Ascending aorta (tissue), 2 donors: ENCODE data around the gene ENOPH1. TPM values are rescaled to one million over a fixed set of nuclear protein-coding genes. Genes with fewer than 3 reads are reported as not detected.
"Not testable (repeated sequence)": the region's sequence is repeated elsewhere in the genome, so short reads cannot be mapped to it uniquely, and the experiment has no call there.

ENCODE experiments used
- DNase-seq, 2 donors: peaks; one replicate each; pipeline ENCODE4 v3.0.0-alpha.2; 2019; ENCODE audit warnings: low spot score in 2 of 2
- H3K27ac ChIP-seq, 2 donors: fragments of 200-600 bp; sonication (generic); one replicate each; pipeline ENCODE4 v1.5.1; 2016 to 2017; ENCODE audit warnings: mild to moderate bottlenecking in 1 of 2
- H3K27me3 ChIP-seq: fragments of 200-600 bp; sonication (generic); one replicate; pipeline ENCODE4 v1.5.1; 2017
- H3K36me3 ChIP-seq, 2 donors: fragments of 200-600 bp; sonication (generic); one replicate each; pipeline ENCODE4 v1.5.1; 2016
- H3K4me1 ChIP-seq, 2 donors: fragments of 200-600 bp; sonication (generic); one replicate each; pipeline ENCODE4 v1.5.1; 2016 to 2017; ENCODE audit warnings: mild to moderate bottlenecking in 1 of 2
- H3K4me3 ChIP-seq, 2 donors: fragments of 200-600 bp; sonication (generic); one replicate each; pipeline ENCODE4 v1.5.1; 2016 to 2017; ENCODE audit warnings: mild to moderate bottlenecking in 1 of 2
- H3K9me3 ChIP-seq, 2 donors: fragments of 200-600 bp; sonication (generic); one replicate each; pipeline ENCODE4 v1.5.1; 2016
- CTCF ChIP-seq, 3 experiments: fragments of 200-600 bp in 2 of 3; fragments of 450-650 bp in 1 of 3; sonication (generic) in 2 of 3; IDR thresholded peaks; one replicate each; pipeline ENCODE4 v1.5.1; 2016 to 2019; ENCODE audit warnings: antibody characterized with exemption in 3 of 3, mild to moderate bottlenecking in 1 of 3, moderate library complexity in 1 of 3
- intact Hi-C: fragments of 100-400 bp; cut with DNase I; formaldehyde crosslinking; loops from one replicate; pipeline ENCODE4 v1.15.1; 2023
- total RNA-seq: library from RNA; depleted of rRNA; stranded (reverse); fragments of >200 nt; gene quantifications from one replicate; pipeline ENCODE4 v1.1.0, GENCODE V29; 2016

The ENOPH1 gene
- total RNA-seq, result 5.4 TPM

- peak within 1 kb of the TSS; percentile 98 for H3K27ac ChIP-seq
- no peaks in the 10 kb centered on the region for H3K27me3 ChIP-seq
- H3K4me3 ChIP-seq, result peak within 1 kb of the TSS; percentile 94 to 95
- peaks cover 3 to 25% of the 10 kb centered on the region in 2 donors for H3K4me1 ChIP-seq
- no peaks in the 10 kb centered on the region for H3K9me3 ChIP-seq
- intact Hi-C loops, result loop anchor here (1.0 kb wide), 4 partner anchors 32 to 854 kb away; partner anchors contain the start of gene COQ2
- no peak for TF ChIP-seq CTCF (IDR thresholded peaks at IDR 0.05)
- peaks cover 6 to 17% of the 10 kb centered on the region in 2 donors for H3K36me3 ChIP-seq
- DNase-seq, result peak; percentile 87 to 97
Observed at GRCh38 chr4:82430193-82430963, at the start of gene ENOPH1, which contains the start of gene HNRNPDL. Gene ENOPH1, plus strand, starts transcription at chr4:82430590. Its CDS starts 240 bp downstream, at chr4:82430830. Gene HNRNPDL, minus strand, starts transcription at chr4:82430462. Its CDS starts 772 bp downstream, at chr4:82429690.

GRCh38 chr4:82380831-82381230, 49.6 kb upstream of the ENOPH1 start:
- no peak for TF ChIP-seq CTCF (IDR thresholded peaks at IDR 0.05)

GRCh38 chr4:82381235-82381634, 49.2 kb upstream of the ENOPH1 start:
- no peak for DNase-seq
- no peaks in the 10 kb centered on the region for H3K4me1 ChIP-seq
- H3K27me3 ChIP-seq, result no peaks in the 10 kb centered on the region
- no peaks in the 10 kb centered on the region for H3K36me3 ChIP-seq
- H3K27ac ChIP-seq, result no peak overlapping the region
- intact Hi-C loops, result no loop called here
- no peaks in the 10 kb centered on the region for H3K9me3 ChIP-seq
- no peak for TF ChIP-seq CTCF (IDR thresholded peaks at IDR 0.05)
- no peak overlapping the region for H3K4me3 ChIP-seq

More at GRCh38 chr4:82380831-82381230, 49.6 kb upstream of the ENOPH1 start:
- Histone ChIP-seq H3K9me3 (no peaks in the 10 kb centered on the region), H3K36me3 (no peaks in the 10 kb centered on the region), H3K27me3 (no peaks in the 10 kb centered on the region), H3K4me3 (no peak overlapping the region), H3K27ac (no peak overlapping the region), H3K4me1 (no peaks in the 10 kb centered on the region)
- DNase-seq, result no peak
- intact Hi-C loops, result no loop called here

- no peak for DNase-seq
- TF ChIP-seq CTCF (IDR thresholded peaks at IDR 0.05), result no peak
- intact Hi-C loops, result no loop called here
- H3K4me3 ChIP-seq, result no peak overlapping the region
- no peaks in the 10 kb centered on the region for H3K9me3 ChIP-seq
- H3K27me3 ChIP-seq, result no peaks in the 10 kb centered on the region
- H3K36me3 ChIP-seq, result no peaks in the 10 kb centered on the region
- no peak overlapping the region for H3K27ac ChIP-seq
- H3K4me1 ChIP-seq, result no peaks in the 10 kb centered on the region
Observed at GRCh38 chr4:82381661-82382296, 48.6 kb upstream of the ENOPH1 start.

GRCh38 chr4:82382751-82383150, 47.6 kb upstream of the ENOPH1 start:
- Histone ChIP-seq H3K9me3 (no peaks in the 10 kb centered on the region), H3K4me1 (no peaks in the 10 kb centered on the region), H3K27ac (no peak overlapping the region), H3K36me3 (no peaks in the 10 kb centered on the region), H3K4me3 (no peak overlapping the region), H3K27me3 (no peaks in the 10 kb centered on the region)
- TF ChIP-seq CTCF (IDR thresholded peaks at IDR 0.05), result no peak
- intact Hi-C loops, result no loop called here
- no peak for DNase-seq

GRCh38 chr4:82386312-82386711, 44.1 kb upstream of the ENOPH1 start:
- intact Hi-C loops, H3K4me3 ChIP-seq: not testable (repeated sequence)

More at GRCh38 chr4:82386312-82386711, 44.1 kb upstream of the ENOPH1 start:
- not testable (repeated sequence) for H3K36me3 ChIP-seq, H3K9me3 ChIP-seq, H3K4me1 ChIP-seq, DNase-seq, H3K27me3 ChIP-seq, H3K27ac ChIP-seq
